HEK293 (cell line): Measurements from ENCODE around the gene TCP11.

ENCODE experiments used
- CTCF ChIA-PET: fragments of 350-600 bp; formaldehyde crosslinking; extraction: SDS; loops from one replicate; lab custom pipeline; 2021; ENCODE audit warnings: antibody characterized with exemption; lab: Yijun Ruan, JAX
- POLR2A ChIA-PET: fragments of 300-600 bp; formaldehyde crosslinking; extraction: SDS; loops from one replicate; lab custom pipeline; 2020; ENCODE audit warnings: antibody characterized with exemption, inconsistent platforms; lab: Yijun Ruan, JAX
- H3K27ac ChIP-seq: fragments of 200-500 bp; sonication (Bioruptor generic); 2 replicates; pipeline ENCODE4 v1.5.1; 2014; ENCODE audit warnings: low read depth, low read length, control low read depth, inconsistent platforms; ENCODE audit errors: extremely low read depth
- H3K36me3 ChIP-seq, 2 experiments: fragments of 200-500 bp in 1 of 2; sonication (Bioruptor generic) in 1 of 2; 1 replicate in 1 of 2; 2 replicates in 1 of 2; pipeline ENCODE4 v1.5.1; 2014 to 2017; ENCODE audit warnings: inconsistent platforms in 2 of 2, low read length in 2 of 2; ENCODE audit not compliant: control insufficient read depth in 2 of 2, insufficient read depth in 1 of 2
- H3K4me1 ChIP-seq: fragments of 200-500 bp; sonication (Bioruptor generic); 2 replicates; pipeline ENCODE4 v1.5.1; 2014; ENCODE audit warnings: mild to moderate bottlenecking, low read length, inconsistent platforms; ENCODE audit not compliant: control insufficient read depth, insufficient read depth
- H3K4me3 ChIP-seq: 2 replicates; pipeline ENCODE4 v1.5.1; 2011; ENCODE audit warnings: low read depth, mild to moderate bottlenecking, control low read depth, low read length, moderate library complexity
- H3K9me3 ChIP-seq: fragments of 200-500 bp; sonication (Bioruptor generic); 2 replicates; pipeline ENCODE4 v1.5.1; 2014; ENCODE audit warnings: low read depth, low read length, inconsistent platforms; ENCODE audit not compliant: control insufficient read depth, insufficient read depth
- SALL2 ChIP-seq: fragments of 450-650 bp; formaldehyde crosslinking; IDR thresholded peaks from 2 replicates; pipeline ENCODE4 v1.5.0; 2017; ENCODE audit warnings: missing biosample characterization, mild to moderate bottlenecking, missing genetic modification characterization, borderline replicate concordance
- ZNF112 ChIP-seq: fragments of 450-650 bp; formaldehyde crosslinking; IDR thresholded peaks from 2 replicates; pipeline ENCODE4 v1.5.0; 2017; ENCODE audit warnings: missing biosample characterization, missing genetic modification characterization
- ZNF2 ChIP-seq: fragments of 450-650 bp; formaldehyde crosslinking; IDR thresholded peaks from 2 replicates; pipeline ENCODE4 v1.5.1; 2016; ENCODE audit warnings: missing biosample characterization, missing genetic modification characterization
- ZNF24 ChIP-seq: fragments of 450-650 bp; formaldehyde crosslinking; IDR thresholded peaks from 2 replicates; pipeline ENCODE4 v1.5.1; 2016; ENCODE audit warnings: missing biosample characterization, missing genetic modification characterization
- ZNF426 ChIP-seq: fragments of 450-650 bp; formaldehyde crosslinking; IDR thresholded peaks from 2 replicates; pipeline ENCODE4 v1.5.1; 2017; ENCODE audit warnings: missing biosample characterization, missing genetic modification characterization, mild to moderate bottlenecking, inconsistent platforms, moderate library complexity
- ZNF558 ChIP-seq: fragments of 450-650 bp; formaldehyde crosslinking; IDR thresholded peaks from 2 replicates; pipeline ENCODE4 v1.5.1; 2016; ENCODE audit warnings: missing biosample characterization, missing genetic modification characterization
- ZNF830 ChIP-seq: fragments of 450-650 bp; IDR thresholded peaks from 2 replicates; pipeline ENCODE4 v1.5.0; 2018; ENCODE audit warnings: missing biosample characterization, missing genetic modification characterization, low read depth, mild to moderate bottlenecking, moderate library complexity
- ZNF843 ChIP-seq: fragments of 450-650 bp; formaldehyde crosslinking; IDR thresholded peaks from 2 replicates; pipeline ENCODE4 v1.5.1; 2016; ENCODE audit warnings: missing biosample characterization, missing genetic modification characterization
- TF ChIP-seq, protein P1 (sequence below): fragments of 450-650 bp; formaldehyde crosslinking; conservative IDR thresholded peaks from 2 replicates; pipeline ENCODE4 v1.5.1; 2016; ENCODE audit warnings: low read depth, missing biosample characterization, missing genetic modification characterization
- TF ChIP-seq, protein P2 (sequence below): fragments of 450-650 bp; formaldehyde crosslinking; IDR thresholded peaks from 2 replicates; pipeline ENCODE4 v1.5.1; 2016; ENCODE audit warnings: missing biosample characterization, missing genetic modification characterization
- TF ChIP-seq, protein P3 (sequence below): fragments of 450-650 bp; formaldehyde crosslinking; IDR thresholded peaks from 2 replicates; pipeline ENCODE4 v1.5.1; 2017; ENCODE audit warnings: missing biosample characterization, missing genetic modification characterization
- TF ChIP-seq, protein P4 (sequence below): fragments of 450-650 bp; formaldehyde crosslinking; IDR thresholded peaks from 2 replicates; pipeline ENCODE4 v1.5.1; 2016; ENCODE audit warnings: missing biosample characterization, missing genetic modification characterization
- TF ChIP-seq, protein P5 (sequence below): fragments of 450-650 bp; formaldehyde crosslinking; IDR thresholded peaks from 2 replicates; pipeline ENCODE4 v1.5.1; 2016; ENCODE audit warnings: missing biosample characterization, missing genetic modification characterization

TCP11 gene

GRCh38 chr6:35164868-35165267 is 23.7 kb upstream of the TCP11 start (continued):
- TF ChIP-seq, protein P1, sequence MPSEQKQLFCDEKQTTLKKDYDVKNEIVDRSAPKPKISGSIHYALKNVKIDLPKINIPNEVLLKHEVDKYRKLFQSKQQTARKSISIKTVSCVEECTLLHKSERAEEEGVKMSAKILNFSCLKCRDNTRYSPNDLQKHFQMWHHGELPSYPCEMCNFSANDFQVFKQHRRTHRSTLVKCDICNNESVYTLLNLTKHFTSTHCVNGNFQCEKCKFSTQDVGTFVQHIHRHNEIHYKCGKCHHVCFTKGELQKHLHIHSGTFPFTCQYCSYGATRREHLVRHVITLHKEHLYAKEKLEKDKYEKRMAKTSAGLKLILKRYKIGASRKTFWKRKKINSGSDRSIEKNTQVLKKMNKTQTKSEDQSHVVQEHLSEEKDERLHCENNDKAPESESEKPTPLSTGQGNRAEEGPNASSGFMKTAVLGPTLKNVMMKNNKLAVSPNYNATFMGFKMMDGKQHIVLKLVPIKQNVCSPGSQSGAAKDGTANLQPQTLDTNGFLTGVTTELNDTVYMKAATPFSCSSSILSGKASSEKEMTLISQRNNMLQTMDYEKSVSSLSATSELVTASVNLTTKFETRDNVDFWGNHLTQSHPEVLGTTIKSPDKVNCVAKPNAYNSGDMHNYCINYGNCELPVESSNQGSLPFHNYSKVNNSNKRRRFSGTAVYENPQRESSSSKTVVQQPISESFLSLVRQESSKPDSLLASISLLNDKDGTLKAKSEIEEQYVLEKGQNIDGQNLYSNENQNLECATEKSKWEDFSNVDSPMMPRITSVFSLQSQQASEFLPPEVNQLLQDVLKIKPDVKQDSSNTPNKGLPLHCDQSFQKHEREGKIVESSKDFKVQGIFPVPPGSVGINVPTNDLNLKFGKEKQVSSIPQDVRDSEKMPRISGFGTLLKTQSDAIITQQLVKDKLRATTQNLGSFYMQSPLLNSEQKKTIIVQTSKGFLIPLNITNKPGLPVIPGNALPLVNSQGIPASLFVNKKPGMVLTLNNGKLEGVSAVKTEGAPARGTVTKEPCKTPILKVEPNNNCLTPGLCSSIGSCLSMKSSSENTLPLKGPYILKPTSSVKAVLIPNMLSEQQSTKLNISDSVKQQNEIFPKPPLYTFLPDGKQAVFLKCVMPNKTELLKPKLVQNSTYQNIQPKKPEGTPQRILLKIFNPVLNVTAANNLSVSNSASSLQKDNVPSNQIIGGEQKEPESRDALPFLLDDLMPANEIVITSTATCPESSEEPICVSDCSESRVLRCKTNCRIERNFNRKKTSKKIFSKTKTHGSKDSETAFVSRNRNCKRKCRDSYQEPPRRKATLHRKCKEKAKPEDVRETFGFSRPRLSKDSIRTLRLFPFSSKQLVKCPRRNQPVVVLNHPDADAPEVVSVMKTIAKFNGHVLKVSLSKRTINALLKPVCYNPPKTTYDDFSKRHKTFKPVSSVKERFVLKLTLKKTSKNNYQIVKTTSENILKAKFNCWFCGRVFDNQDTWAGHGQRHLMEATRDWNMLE (tag by site-specific recombination): no peak
- TF ChIP-seq, protein P2, sequence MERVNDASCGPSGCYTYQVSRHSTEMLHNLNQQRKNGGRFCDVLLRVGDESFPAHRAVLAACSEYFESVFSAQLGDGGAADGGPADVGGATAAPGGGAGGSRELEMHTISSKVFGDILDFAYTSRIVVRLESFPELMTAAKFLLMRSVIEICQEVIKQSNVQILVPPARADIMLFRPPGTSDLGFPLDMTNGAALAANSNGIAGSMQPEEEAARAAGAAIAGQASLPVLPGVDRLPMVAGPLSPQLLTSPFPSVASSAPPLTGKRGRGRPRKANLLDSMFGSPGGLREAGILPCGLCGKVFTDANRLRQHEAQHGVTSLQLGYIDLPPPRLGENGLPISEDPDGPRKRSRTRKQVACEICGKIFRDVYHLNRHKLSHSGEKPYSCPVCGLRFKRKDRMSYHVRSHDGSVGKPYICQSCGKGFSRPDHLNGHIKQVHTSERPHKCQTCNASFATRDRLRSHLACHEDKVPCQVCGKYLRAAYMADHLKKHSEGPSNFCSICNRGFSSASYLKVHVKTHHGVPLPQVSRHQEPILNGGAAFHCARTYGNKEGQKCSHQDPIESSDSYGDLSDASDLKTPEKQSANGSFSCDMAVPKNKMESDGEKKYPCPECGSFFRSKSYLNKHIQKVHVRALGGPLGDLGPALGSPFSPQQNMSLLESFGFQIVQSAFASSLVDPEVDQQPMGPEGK (tag by site-specific recombination): no peak
- no peak for TF ChIP-seq SALL2 (tag by site-specific recombination)
- TF ChIP-seq ZNF426 (tag by site-specific recombination): no peak
- TF ChIP-seq, protein P3, sequence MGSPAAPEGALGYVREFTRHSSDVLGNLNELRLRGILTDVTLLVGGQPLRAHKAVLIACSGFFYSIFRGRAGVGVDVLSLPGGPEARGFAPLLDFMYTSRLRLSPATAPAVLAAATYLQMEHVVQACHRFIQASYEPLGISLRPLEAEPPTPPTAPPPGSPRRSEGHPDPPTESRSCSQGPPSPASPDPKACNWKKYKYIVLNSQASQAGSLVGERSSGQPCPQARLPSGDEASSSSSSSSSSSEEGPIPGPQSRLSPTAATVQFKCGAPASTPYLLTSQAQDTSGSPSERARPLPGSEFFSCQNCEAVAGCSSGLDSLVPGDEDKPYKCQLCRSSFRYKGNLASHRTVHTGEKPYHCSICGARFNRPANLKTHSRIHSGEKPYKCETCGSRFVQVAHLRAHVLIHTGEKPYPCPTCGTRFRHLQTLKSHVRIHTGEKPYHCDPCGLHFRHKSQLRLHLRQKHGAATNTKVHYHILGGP (tag by site-specific recombination): no peak
- no peak for TF ChIP-seq ZNF112 (tag by site-specific recombination)
- TF ChIP-seq ZNF843 (tag by site-specific recombination): no peak
- TF ChIP-seq, protein P4, sequence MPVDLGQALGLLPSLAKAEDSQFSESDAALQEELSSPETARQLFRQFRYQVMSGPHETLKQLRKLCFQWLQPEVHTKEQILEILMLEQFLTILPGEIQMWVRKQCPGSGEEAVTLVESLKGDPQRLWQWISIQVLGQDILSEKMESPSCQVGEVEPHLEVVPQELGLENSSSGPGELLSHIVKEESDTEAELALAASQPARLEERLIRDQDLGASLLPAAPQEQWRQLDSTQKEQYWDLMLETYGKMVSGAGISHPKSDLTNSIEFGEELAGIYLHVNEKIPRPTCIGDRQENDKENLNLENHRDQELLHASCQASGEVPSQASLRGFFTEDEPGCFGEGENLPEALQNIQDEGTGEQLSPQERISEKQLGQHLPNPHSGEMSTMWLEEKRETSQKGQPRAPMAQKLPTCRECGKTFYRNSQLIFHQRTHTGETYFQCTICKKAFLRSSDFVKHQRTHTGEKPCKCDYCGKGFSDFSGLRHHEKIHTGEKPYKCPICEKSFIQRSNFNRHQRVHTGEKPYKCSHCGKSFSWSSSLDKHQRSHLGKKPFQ (tag by site-specific recombination): no peak

DNA sequence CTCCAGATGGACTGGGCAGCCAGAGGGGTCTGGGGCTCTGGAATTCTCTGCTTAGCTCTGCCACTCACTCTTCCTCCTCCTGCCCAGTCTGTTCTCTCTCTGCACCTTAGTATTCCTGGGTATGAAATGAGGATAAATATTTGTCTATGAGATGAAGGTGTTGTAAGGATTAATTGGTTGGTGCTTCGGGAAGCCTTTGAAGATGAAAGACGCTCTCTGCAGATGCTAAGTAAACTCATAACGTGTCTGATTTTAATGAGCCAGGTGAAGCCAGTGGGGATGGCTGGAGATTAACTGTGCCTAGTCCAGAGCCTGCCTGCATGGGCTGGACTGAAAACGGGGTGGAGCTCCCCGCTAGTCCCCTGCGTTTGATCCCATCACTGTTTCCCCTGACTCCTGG is 23.1 kb upstream of the TCP11 start:
- POLR2A ChIA-PET: no interaction called here

GRCh38 chr6:35163836-35164235 is 22.7 kb upstream of the TCP11 start:
- H3K27ac ChIP-seq: no peak overlapping the region
- no peaks in the 10 kb centered on the region for H3K36me3 ChIP-seq
- H3K4me3 ChIP-seq: no peak overlapping the region
- CTCF ChIA-PET: interaction anchor here (1.0 kb wide), 1 partner anchor 42 kb away, joined by 3 read pairs; no protein-coding TSS in a partner anchor
- POLR2A ChIA-PET: no interaction called here
- H3K4me1 ChIP-seq: no peaks in the 10 kb centered on the region; the same call in 1 of the 2 replicates
- no peaks in the 10 kb centered on the region for H3K9me3 ChIP-seq
- TF ChIP-seq ZNF2 (tag by site-specific recombination) (no peak), ZNF24 (tag by site-specific recombination) (no peak)
- TF ChIP-seq, protein P5, sequence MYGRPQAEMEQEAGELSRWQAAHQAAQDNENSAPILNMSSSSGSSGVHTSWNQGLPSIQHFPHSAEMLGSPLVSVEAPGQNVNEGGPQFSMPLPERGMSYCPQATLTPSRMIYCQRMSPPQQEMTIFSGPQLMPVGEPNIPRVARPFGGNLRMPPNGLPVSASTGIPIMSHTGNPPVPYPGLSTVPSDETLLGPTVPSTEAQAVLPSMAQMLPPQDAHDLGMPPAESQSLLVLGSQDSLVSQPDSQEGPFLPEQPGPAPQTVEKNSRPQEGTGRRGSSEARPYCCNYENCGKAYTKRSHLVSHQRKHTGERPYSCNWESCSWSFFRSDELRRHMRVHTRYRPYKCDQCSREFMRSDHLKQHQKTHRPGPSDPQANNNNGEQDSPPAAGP (tag by site-specific recombination): no peak

More for the DNA sequence above, 23.1 kb upstream of the TCP11 start:
- Histone ChIP-seq H3K27ac (no peak overlapping the region), H3K9me3 (no peaks in the 10 kb centered on the region), H3K4me3 (no peak overlapping the region), H3K4me1 (no peaks in the 10 kb centered on the region; the same call in 1 of the 2 replicates), H3K36me3 (no peaks in the 10 kb centered on the region)
- peak; percentile 77 for TF ChIP-seq ZNF558
- TF ChIP-seq ZNF830 (tag by site-specific recombination): no peak
- CTCF ChIA-PET: interaction anchor here (1.0 kb wide), 1 partner anchor 41 kb away, joined by 3 read pairs; no protein-coding TSS in a partner anchor
